ENCODE data around the gene ARHGEF2.

Gene ARHGEF2

GRCh38 chr1:155940482-155940992, 37.8 kb downstream of the ARHGEF2 start:
- DNase-seq (ENCODE audit: low spot score): no peak
- H3K79me1 ChIP-seq (ENCODE audit: low read depth, low read length): no peaks in the 10 kb centered on the region
- no peak overlapping the region for H3K18ac ChIP-seq (ENCODE audit: low read length)
- H3K4me2 ChIP-seq (ENCODE audit: insufficient read depth, low read length, poor library complexity, severe bottlenecking): no peak overlapping the region
- H3K4me3 ChIP-seq (ENCODE audit: low read length in 2 of 2): no peak overlapping the region
- H3K4me1 ChIP-seq (ENCODE audit: control insufficient read depth in 2 of 2, insufficient read depth in 1 of 2, low read depth in 1 of 2, low read length in 2 of 2): peaks cover 5 to 8% of the 10 kb centered on the region in 2 donors
- H4K8ac ChIP-seq (ENCODE audit: low read depth, low read length): no peak overlapping the region
- no peak overlapping the region for H2AK5ac ChIP-seq (ENCODE audit: low read depth, low read length)
- H3K27me3 ChIP-seq (ENCODE audit: control insufficient read depth in 3 of 3, insufficient read depth in 3 of 3, low read depth in 1 of 3, low read length in 3 of 3): no peaks in the 10 kb centered on the region
- H2AFZ ChIP-seq (ENCODE audit: low read length): peak overlapping the region; percentile 65
- no peak overlapping the region for H3K23ac ChIP-seq (ENCODE audit: low read depth, low read length, poor library complexity)
- no peak overlapping the region for H2BK120ac ChIP-seq (ENCODE audit: low read depth, low read length)
- no peak overlapping the region for H3K27ac ChIP-seq (replicated peaks; ENCODE audit: low read length)
- H2BK5ac ChIP-seq (ENCODE audit: low read length): no peak overlapping the region
- H4K91ac ChIP-seq (ENCODE audit: low read depth, low read length, poor library complexity): no peak overlapping the region
- H3K36me3 ChIP-seq (replicated peaks in 1 of 2; ENCODE audit: control insufficient read depth in 2 of 2, insufficient read depth in 2 of 2, low read length in 2 of 2): no peaks in the 10 kb centered on the region
- H2BK12ac ChIP-seq (ENCODE audit: low read length): no peak overlapping the region
- H3K9me3 ChIP-seq (replicated peaks in 1 of 2; ENCODE audit: control insufficient read depth in 2 of 2, insufficient read depth in 1 of 2, low read depth in 1 of 2, low read length in 2 of 2): no peaks in the 10 kb centered on the region
- H3K14ac ChIP-seq (ENCODE audit: low read length): no peak overlapping the region
- H2BK15ac ChIP-seq (ENCODE audit: low read length): no peak overlapping the region
- no peak overlapping the region for H3K4ac ChIP-seq (ENCODE audit: low read length)
- WGBS, 2 donors (ENCODE audit: extremely low coverage in 2 of 2, insufficient read length in 2 of 2, insufficient replicate concordance in 1 of 2): no CpG with 5 or more reads among the region's 4 CpGs
- H3K9ac ChIP-seq (ENCODE audit: low read depth, low read length, poor library complexity): no peak overlapping the region

GRCh38 chr1:155938220-155938627, 40.1 kb downstream of the ARHGEF2 start:
- peak; percentile 44 for DNase-seq (ENCODE audit: low spot score)
- H3K27me3 ChIP-seq (ENCODE audit: control insufficient read depth in 3 of 3, insufficient read depth in 3 of 3, low read depth in 1 of 3, low read length in 3 of 3): no peaks in the 10 kb centered on the region
- no peak overlapping the region for H2BK5ac ChIP-seq (ENCODE audit: low read length)

GRCh38 chr1:155934936-155935590, 43.3 kb downstream of the ARHGEF2 start:
- H2AFZ ChIP-seq (ENCODE audit: low read length): peak overlapping the region; percentile 76
- H2BK120ac ChIP-seq (ENCODE audit: low read depth, low read length): no peak overlapping the region
- H3K4me1 ChIP-seq (ENCODE audit: control insufficient read depth in 2 of 2, insufficient read depth in 1 of 2, low read depth in 1 of 2, low read length in 2 of 2): peaks cover 4 to 13% of the 10 kb centered on the region in 2 donors
- no peak for DNase-seq (ENCODE audit: low spot score)
- no peak overlapping the region for H2BK15ac ChIP-seq (ENCODE audit: low read length)
- peak overlapping the region; percentile 60 to 96 for H3K4me3 ChIP-seq (ENCODE audit: low read length in 2 of 2)
- no peak overlapping the region for H3K18ac ChIP-seq (ENCODE audit: low read length)
- no peak overlapping the region for H2AK5ac ChIP-seq (ENCODE audit: low read depth, low read length)
- H4K8ac ChIP-seq (ENCODE audit: low read depth, low read length): no peak overlapping the region
- H4K91ac ChIP-seq (ENCODE audit: low read depth, low read length, poor library complexity): no peak overlapping the region
- H3K79me1 ChIP-seq (ENCODE audit: low read depth, low read length): no peaks in the 10 kb centered on the region
- peak overlapping the region; percentile 52 for H3K4me2 ChIP-seq (ENCODE audit: insufficient read depth, low read length, poor library complexity, severe bottlenecking)
- no peak overlapping the region for H2BK12ac ChIP-seq (ENCODE audit: low read length)
- no peak overlapping the region for H3K4ac ChIP-seq (ENCODE audit: low read length)
- no peak overlapping the region for H3K9ac ChIP-seq (ENCODE audit: low read depth, low read length, poor library complexity)
- no peak overlapping the region for H3K14ac ChIP-seq (ENCODE audit: low read length)
- H3K27me3 ChIP-seq (ENCODE audit: control insufficient read depth in 3 of 3, insufficient read depth in 3 of 3, low read depth in 1 of 3, low read length in 3 of 3): no peaks in the 10 kb centered on the region
- H3K23ac ChIP-seq (ENCODE audit: low read depth, low read length, poor library complexity): no peak overlapping the region
- no peaks in the 10 kb centered on the region for H3K9me3 ChIP-seq (replicated peaks in 1 of 2; ENCODE audit: control insufficient read depth in 2 of 2, insufficient read depth in 1 of 2, low read depth in 1 of 2, low read length in 2 of 2)
- peak overlapping the region; percentile 83 for H3K27ac ChIP-seq (replicated peaks; ENCODE audit: low read length)
- H2BK5ac ChIP-seq (ENCODE audit: low read length): no peak overlapping the region
- peaks cover 9 to 37% of the 10 kb centered on the region in 2 donors for H3K36me3 ChIP-seq (replicated peaks in 1 of 2; ENCODE audit: control insufficient read depth in 2 of 2, insufficient read depth in 2 of 2, low read length in 2 of 2)
- no CpG with 5 or more reads among the region's 24 CpGs for WGBS, 2 donors (ENCODE audit: extremely low coverage in 2 of 2, insufficient read length in 2 of 2, insufficient replicate concordance in 1 of 2)

More at GRCh38 chr1:155938220-155938627, 40.1 kb downstream of the ARHGEF2 start:
- H2AFZ ChIP-seq (ENCODE audit: low read length): peak overlapping the region; percentile 8
- peaks cover 5% of the 10 kb centered on the region in 2 donors for H3K4me1 ChIP-seq (ENCODE audit: control insufficient read depth in 2 of 2, insufficient read depth in 1 of 2, low read depth in 1 of 2, low read length in 2 of 2)
- H2BK120ac ChIP-seq (ENCODE audit: low read depth, low read length): no peak overlapping the region
- H3K4me2 ChIP-seq (ENCODE audit: insufficient read depth, low read length, poor library complexity, severe bottlenecking): no peak overlapping the region
- H3K79me1 ChIP-seq (ENCODE audit: low read depth, low read length): no peaks in the 10 kb centered on the region
- H3K4ac ChIP-seq (ENCODE audit: low read length): no peak overlapping the region
- H3K9me3 ChIP-seq (replicated peaks in 1 of 2; ENCODE audit: control insufficient read depth in 2 of 2, insufficient read depth in 1 of 2, low read depth in 1 of 2, low read length in 2 of 2): no peaks in the 10 kb centered on the region
- H4K91ac ChIP-seq (ENCODE audit: low read depth, low read length, poor library complexity): no peak overlapping the region
- H3K4me3 ChIP-seq (ENCODE audit: low read length in 2 of 2): no peak overlapping the region
- no peak overlapping the region for H3K14ac ChIP-seq (ENCODE audit: low read length)
- no peak overlapping the region for H3K9ac ChIP-seq (ENCODE audit: low read depth, low read length, poor library complexity)
- no peak overlapping the region for H3K18ac ChIP-seq (ENCODE audit: low read length)
- H2AK5ac ChIP-seq (ENCODE audit: low read depth, low read length): no peak overlapping the region
- H3K27ac ChIP-seq (replicated peaks; ENCODE audit: low read length): no peak overlapping the region
- H2BK12ac ChIP-seq (ENCODE audit: low read length): no peak overlapping the region
- no peak overlapping the region for H3K23ac ChIP-seq (ENCODE audit: low read depth, low read length, poor library complexity)
- peaks cover 0 to 5% of the 10 kb centered on the region in 2 donors for H3K36me3 ChIP-seq (replicated peaks in 1 of 2; ENCODE audit: control insufficient read depth in 2 of 2, insufficient read depth in 2 of 2, low read length in 2 of 2)
- no CpG with 5 or more reads among the region's 1 CpG for WGBS, 2 donors (ENCODE audit: extremely low coverage in 2 of 2, insufficient read length in 2 of 2, insufficient replicate concordance in 1 of 2)
- H4K8ac ChIP-seq (ENCODE audit: low read depth, low read length): no peak overlapping the region
- H2BK15ac ChIP-seq (ENCODE audit: low read length): no peak overlapping the region

- no peaks in the 10 kb centered on the region for H3K9me3 ChIP-seq (replicated peaks in 1 of 2; ENCODE audit: control insufficient read depth in 2 of 2, insufficient read depth in 1 of 2, low read depth in 1 of 2, low read length in 2 of 2)
- 100% methylated on average over 1 of the region's 50 CpGs; no CpG with 5 or more reads in 1 of the 2 donors for WGBS, 2 donors (ENCODE audit: extremely low coverage in 2 of 2, insufficient read length in 2 of 2, insufficient replicate concordance in 1 of 2)
- no peak within 1 kb of the TSS for H3K14ac ChIP-seq (ENCODE audit: low read length)
Observed at GRCh38 chr1:155934097-155934935, 44.0 kb downstream of the ARHGEF2 start, which contains the start of gene KHDC4. KHDC4 (minus strand) TSS chr1:155934413; CDS start chr1:155934373, 40 bp downstream.

More at GRCh38 chr1:155934097-155934935, 44.0 kb downstream of the ARHGEF2 start, which contains the start of gene KHDC4:
- H3K27ac ChIP-seq (replicated peaks; ENCODE audit: low read length): peak within 1 kb of the TSS; percentile 83
- no peaks in the 10 kb centered on the region for H3K79me1 ChIP-seq (ENCODE audit: low read depth, low read length)
- H2AFZ ChIP-seq (ENCODE audit: low read length): peak within 1 kb of the TSS; percentile 76
- H2AK5ac ChIP-seq (ENCODE audit: low read depth, low read length): peak within 1 kb of the TSS; percentile 30
- no peak within 1 kb of the TSS for H2BK12ac ChIP-seq (ENCODE audit: low read length)
- H2BK120ac ChIP-seq (ENCODE audit: low read depth, low read length): no peak within 1 kb of the TSS
- H4K8ac ChIP-seq (ENCODE audit: low read depth, low read length): peak within 1 kb of the TSS; percentile 74
- peak within 1 kb of the TSS; percentile 94 to 96 for H3K4me3 ChIP-seq (ENCODE audit: low read length in 2 of 2)
- H2BK5ac ChIP-seq (ENCODE audit: low read length): no peak within 1 kb of the TSS
- peak; percentile 91 for DNase-seq (ENCODE audit: low spot score)
- peak within 1 kb of the TSS; percentile 90 for H3K4me2 ChIP-seq (ENCODE audit: insufficient read depth, low read length, poor library complexity, severe bottlenecking)
- no peak within 1 kb of the TSS for H4K91ac ChIP-seq (ENCODE audit: low read depth, low read length, poor library complexity)
- peak within 1 kb of the TSS; percentile 95 for H3K18ac ChIP-seq (ENCODE audit: low read length)
- H3K27me3 ChIP-seq (ENCODE audit: control insufficient read depth in 3 of 3, insufficient read depth in 3 of 3, low read depth in 1 of 3, low read length in 3 of 3): no peaks in the 10 kb centered on the region
- peaks cover 4 to 13% of the 10 kb centered on the region in 2 donors for H3K4me1 ChIP-seq (ENCODE audit: control insufficient read depth in 2 of 2, insufficient read depth in 1 of 2, low read depth in 1 of 2, low read length in 2 of 2)
- peak within 1 kb of the TSS; percentile 98 for H3K23ac ChIP-seq (ENCODE audit: low read depth, low read length, poor library complexity)
- H3K9ac ChIP-seq (ENCODE audit: low read depth, low read length, poor library complexity): peak within 1 kb of the TSS; percentile 96
- peak within 1 kb of the TSS; percentile 50 for H2BK15ac ChIP-seq (ENCODE audit: low read length)
- H3K36me3 ChIP-seq (replicated peaks in 1 of 2; ENCODE audit: control insufficient read depth in 2 of 2, insufficient read depth in 2 of 2, low read length in 2 of 2): peaks cover 13 to 44% of the 10 kb centered on the region in 2 donors
- no peak within 1 kb of the TSS for H3K4ac ChIP-seq (ENCODE audit: low read length)
